Inflammatory macrophage treated with lipopolysaccharide for 4 hours (primary cell): ENCODE results near the gene PTMS.
"Not testable (repeated sequence)": the region's sequence is repeated elsewhere in the genome, so short reads cannot be mapped to it uniquely, and the experiment has no call there.

Experiments
- DNase-seq: peaks from one replicate; pipeline ENCODE4 v3.0.0-alpha.2; 2020

Gene PTMS, protein sequence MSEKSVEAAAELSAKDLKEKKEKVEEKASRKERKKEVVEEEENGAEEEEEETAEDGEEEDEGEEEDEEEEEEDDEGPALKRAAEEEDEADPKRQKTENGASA

GRCh38 chr12:6765634-6766581, at the start of gene PTMS:
TSS of gene PTMS (plus strand) at chr12:6766363. CDS start at chr12:6766706, 343 bp downstream.
- peak; percentile 36 for DNase-seq

- DNase-seq, result no peak
Observed at GRCh38 chr12:6716874-6717437, 49.2 kb upstream of the PTMS start.

GRCh38 chr12:6722863-6723262, 43.3 kb upstream of the PTMS start:
- DNase-seq, result peak; percentile 17

GRCh38 chr12:6723607-6724408, 42.4 kb upstream of the PTMS start, which contains the start of gene COPS7A:
TSS of gene COPS7A (plus strand) at chr12:6724046. CDS start at chr12:6724657, 611 bp downstream.
- DNase-seq, result peak; percentile 99

DNA sequence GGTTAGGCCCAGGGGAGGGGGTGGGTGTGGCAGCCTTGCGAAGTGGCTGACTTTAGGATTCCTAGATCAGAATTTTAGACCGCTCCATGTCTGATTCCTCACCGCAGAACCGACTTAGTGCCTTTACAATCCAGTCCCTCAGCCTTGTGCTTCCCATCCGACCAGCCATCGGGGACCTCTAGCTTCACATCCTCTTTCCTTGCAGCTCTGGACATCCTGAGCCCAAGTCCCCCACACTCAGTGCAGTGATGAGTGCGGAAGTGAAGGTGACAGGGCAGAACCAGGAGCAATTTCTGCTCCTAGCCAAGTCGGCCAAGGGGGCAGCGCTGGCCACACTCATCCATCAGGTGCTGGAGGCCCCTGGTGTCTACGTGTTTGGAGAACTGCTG, 41.8 kb upstream of the PTMS start:
- DNase-seq, result peak; percentile 69

DNA sequence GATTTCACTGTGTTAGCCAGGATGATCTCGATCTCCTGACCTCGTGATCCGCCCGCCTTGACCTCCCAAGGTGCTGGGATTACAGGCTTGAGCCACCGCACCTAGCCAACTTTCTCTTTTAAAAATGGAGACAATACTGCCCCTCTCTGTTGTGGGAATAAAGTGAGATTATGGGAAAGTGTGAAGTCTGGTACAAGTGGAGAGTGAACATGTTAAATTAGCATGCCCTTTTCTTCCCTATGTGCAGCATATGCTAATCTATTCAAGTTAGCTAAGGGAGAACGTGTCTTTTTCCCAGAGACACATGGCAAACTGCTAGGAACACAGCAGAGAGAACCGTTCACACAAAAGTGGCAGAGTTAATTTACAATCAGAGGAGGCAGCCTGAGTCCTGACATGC, 40.8 kb upstream of the PTMS start:
- no peak for DNase-seq

GRCh38 chr12:6729186-6729585, 37.0 kb upstream of the PTMS start:
- DNase-seq, result no peak

DNA sequence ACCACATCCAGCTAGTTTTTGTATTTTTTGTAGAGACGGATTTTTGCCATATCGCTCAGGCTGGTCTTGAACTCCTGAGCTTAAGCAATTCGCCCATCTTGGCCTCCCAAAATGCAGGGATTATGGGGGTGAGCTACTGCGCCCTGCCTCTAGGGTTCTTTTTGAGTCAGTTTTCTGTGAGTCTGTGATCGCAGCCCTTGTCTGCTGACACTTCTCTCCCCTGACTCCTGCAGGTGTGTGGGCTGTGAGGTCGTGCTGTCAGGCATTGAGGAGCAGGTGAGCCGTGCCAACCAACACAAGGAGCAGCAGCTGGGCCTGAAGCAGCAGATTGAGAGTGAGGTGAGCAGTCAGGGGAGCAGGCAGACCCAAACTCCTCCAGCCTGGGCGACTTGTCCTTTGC, 36.0 kb upstream of the PTMS start:
- DNase-seq, result no peak

DNA sequence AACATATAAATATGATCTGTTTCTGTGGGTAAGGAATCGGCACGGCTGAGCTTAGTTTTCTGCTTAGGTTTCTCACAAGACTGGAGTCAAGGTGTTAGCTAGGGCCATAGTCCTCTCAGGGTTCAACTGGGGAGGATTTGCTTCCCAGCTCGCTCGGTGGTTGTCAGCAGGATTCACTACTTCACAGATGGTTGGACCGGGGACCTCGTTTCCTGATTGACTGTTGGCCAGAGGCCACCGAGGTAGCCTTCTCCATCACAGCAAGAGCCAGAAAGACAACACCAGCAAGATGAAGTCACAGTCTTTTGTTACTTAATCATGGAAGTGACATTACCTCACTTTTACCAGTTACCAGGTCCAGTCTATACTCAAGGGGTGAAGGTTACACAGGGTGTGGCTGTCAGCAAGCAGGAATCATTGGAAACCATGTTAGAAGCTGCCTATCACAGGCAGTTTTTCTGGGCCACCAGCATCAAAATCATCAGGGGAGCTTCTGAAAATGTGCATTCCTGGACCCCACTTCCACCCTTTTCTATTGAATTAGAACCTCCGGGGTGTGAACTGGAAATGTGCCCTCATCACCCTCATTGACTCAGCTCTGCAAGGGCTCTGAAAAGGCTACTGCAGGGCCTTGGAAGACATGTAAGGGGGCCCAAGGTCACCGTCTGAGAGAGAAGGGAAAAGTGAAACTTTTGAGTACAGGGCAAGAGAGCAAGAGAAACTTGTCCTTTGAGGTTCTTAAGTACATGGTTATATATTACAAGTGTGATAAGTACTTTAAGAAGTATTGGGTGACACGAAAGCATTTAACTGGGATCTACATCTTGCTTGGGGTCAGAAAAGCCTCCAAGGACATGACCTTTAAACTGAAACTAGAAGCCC, 31.4 kb upstream of the PTMS start:
- DNase-seq, result no peak

- peak; percentile 63 for DNase-seq
Observed at GRCh38 chr12:6735448-6736191, 30.5 kb upstream of the PTMS start.

GRCh38 chr12:6736754-6737153, 29.4 kb upstream of the PTMS start:
- no peak for DNase-seq

- not testable (repeated sequence) for DNase-seq
Observed at GRCh38 chr12:6742080-6742479, 24.1 kb upstream of the PTMS start.

GRCh38 chr12:6742834-6743233, 23.3 kb upstream of the PTMS start:
- DNase-seq, result peak; percentile 72

DNA sequence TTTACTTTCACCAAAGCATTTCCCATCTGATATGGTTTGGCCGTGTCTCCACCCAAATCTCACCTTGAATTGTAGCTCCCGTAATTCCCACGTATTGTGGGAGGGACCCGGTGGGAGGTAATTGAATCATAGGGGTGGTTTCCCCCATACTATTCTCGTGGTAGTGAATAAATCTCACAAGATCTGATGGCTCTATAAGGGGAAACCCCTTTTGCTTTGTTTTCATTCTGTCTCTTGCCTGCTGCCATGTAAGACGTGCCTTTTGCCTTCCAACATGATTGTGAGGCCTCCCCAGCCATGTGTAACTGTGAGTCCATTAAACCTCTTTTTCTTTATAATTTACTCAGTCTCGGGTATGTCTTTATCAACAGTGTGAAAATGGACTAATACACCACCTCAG, 22.9 kb upstream of the PTMS start:
- DNase-seq, result peak; percentile 77

- peak; percentile 93 for DNase-seq
Observed at GRCh38 chr12:6745741-6746525, 20.2 kb upstream of the PTMS start.

- DNase-seq, result peak; percentile 71
Observed at GRCh38 chr12:6747216-6747615, 18.9 kb upstream of the PTMS start.

- DNase-seq, result no peak
Observed at GRCh38 chr12:6748761-6749160, 17.4 kb upstream of the PTMS start.

GRCh38 chr12:6750506-6750905, 15.7 kb upstream of the PTMS start:
- no peak for DNase-seq

DNA sequence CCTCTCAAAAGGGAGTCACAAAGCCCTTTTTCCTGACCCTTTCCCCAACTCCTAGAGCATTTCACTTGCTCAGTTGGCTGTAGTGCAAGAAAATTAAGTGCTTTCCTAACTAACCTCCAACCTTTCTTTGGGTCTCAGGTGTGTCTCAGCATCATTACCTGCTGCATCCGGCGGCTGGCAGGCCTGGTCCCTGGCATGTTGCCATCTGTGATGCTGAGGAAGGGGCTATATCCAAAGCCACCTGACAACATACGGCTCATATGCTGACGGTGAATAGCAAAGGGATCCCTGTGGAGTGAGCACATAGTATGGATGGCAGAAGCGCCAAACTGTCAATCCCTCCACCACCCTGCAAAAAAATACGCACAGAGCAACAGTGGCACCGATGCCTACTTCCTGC, 14.4 kb upstream of the PTMS start:
- no peak for DNase-seq

GRCh38 chr12:6752167-6752920, 13.8 kb upstream of the PTMS start:
- DNase-seq, result no peak
